Adrenal gland (tissue), 5 donors: ENCODE data around the gene SUN2.

Source experiments
- POLR2A ChIP-seq, 2 donors: fragments of 450-650 bp; IDR thresholded peaks; one replicate each; pipeline ENCODE4 v1.6.1; 2017; ENCODE audit warnings: antibody characterized with exemption in 2 of 2, mild to moderate bottlenecking in 2 of 2, moderate library complexity in 1 of 2
- TF ChIP-seq, protein P1 (sequence below), 6 experiments: fragments of 450-650 bp in 4 of 6; fragments of 200-600 bp in 2 of 6; sonication (generic) in 1 of 6; IDR thresholded peaks; 1 replicate in 5 of 6; 2 replicates in 1 of 6; pipeline versions ENCODE4 v1.5.1 to v1.8.0; 2016 to 2021; ENCODE audit warnings: antibody characterized with exemption in 6 of 6, mild to moderate bottlenecking in 2 of 6, moderate library complexity in 1 of 6
- donor health status: DM: no; HTN: no; CAD: no.

DNA sequence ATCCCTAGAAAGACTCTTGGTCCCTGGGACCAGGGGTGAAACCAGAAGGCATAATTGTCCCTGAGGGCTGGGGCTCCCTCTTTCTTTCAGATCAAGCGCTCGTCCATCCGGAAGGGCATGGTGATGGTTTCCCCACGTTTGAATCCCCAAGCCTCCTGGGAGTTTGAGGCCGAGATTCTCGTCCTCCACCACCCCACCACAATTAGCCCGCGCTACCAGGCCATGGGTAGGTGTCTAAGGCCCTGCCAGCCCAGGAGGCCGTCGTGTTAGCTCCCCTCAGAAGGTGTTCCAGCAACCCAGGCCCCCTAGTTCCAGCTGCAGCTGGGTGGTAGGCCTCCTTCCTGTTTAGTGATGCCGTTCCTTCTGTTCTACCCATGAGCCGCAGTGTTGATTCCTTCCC, 28.7 kb downstream of the SUN2 start:
- TF ChIP-seq, protein P1, sequence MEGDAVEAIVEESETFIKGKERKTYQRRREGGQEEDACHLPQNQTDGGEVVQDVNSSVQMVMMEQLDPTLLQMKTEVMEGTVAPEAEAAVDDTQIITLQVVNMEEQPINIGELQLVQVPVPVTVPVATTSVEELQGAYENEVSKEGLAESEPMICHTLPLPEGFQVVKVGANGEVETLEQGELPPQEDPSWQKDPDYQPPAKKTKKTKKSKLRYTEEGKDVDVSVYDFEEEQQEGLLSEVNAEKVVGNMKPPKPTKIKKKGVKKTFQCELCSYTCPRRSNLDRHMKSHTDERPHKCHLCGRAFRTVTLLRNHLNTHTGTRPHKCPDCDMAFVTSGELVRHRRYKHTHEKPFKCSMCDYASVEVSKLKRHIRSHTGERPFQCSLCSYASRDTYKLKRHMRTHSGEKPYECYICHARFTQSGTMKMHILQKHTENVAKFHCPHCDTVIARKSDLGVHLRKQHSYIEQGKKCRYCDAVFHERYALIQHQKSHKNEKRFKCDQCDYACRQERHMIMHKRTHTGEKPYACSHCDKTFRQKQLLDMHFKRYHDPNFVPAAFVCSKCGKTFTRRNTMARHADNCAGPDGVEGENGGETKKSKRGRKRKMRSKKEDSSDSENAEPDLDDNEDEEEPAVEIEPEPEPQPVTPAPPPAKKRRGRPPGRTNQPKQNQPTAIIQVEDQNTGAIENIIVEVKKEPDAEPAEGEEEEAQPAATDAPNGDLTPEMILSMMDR (IDR thresholded peaks at IDR 0.05): no peak
- TF ChIP-seq POLR2A (IDR thresholded peaks at IDR 0.05): no peak
